Parathyroid adenoma (tissue), 2 donors: Measurements from ENCODE around the gene MIS12.

ENCODE experiments used
- H2AFZ ChIP-seq: fragments of 300-600 bp; sonication (generic); one replicate; pipeline ENCODE4 v1.7.0; 2017; ENCODE audit warnings: antibody characterized with exemption, mild to moderate bottlenecking
- H3K27ac ChIP-seq: fragments of 300-600 bp; sonication (generic); one replicate; pipeline ENCODE4 v1.7.0; 2017
- H3K27me3 ChIP-seq: fragments of 300-600 bp; sonication (generic); one replicate; pipeline ENCODE4 v1.7.0; 2017; ENCODE audit warnings: low read length; ENCODE audit not compliant: control insufficient read depth, insufficient read depth
- H3K36me3 ChIP-seq: fragments of 300-600 bp; sonication (generic); one replicate; pipeline ENCODE4 v1.7.0; 2017; ENCODE audit warnings: low read length; ENCODE audit not compliant: control insufficient read depth, insufficient read depth
- H3K4me1 ChIP-seq: fragments of 300-600 bp; sonication (generic); one replicate; pipeline ENCODE4 v1.7.0; 2017; ENCODE audit warnings: control low read depth
- H3K4me2 ChIP-seq: fragments of 300-600 bp; sonication (generic); one replicate; pipeline ENCODE4 v1.7.0; 2017; ENCODE audit warnings: low read length
- H3K4me3 ChIP-seq: fragments of 300-600 bp; sonication (generic); one replicate; pipeline ENCODE4 v1.7.0; 2017; ENCODE audit warnings: low read depth, low read length
- H3K79me2 ChIP-seq: fragments of 300-600 bp; sonication (generic); one replicate; pipeline ENCODE4 v1.7.0; 2017; ENCODE audit warnings: control low read depth
- H3K9ac ChIP-seq: fragments of 300-600 bp; sonication (generic); one replicate; pipeline ENCODE4 v1.7.0; 2017; ENCODE audit warnings: mild to moderate bottlenecking
- H3K9me3 ChIP-seq: fragments of 300-600 bp; sonication (generic); one replicate; pipeline ENCODE4 v1.7.0; 2017; ENCODE audit warnings: low read length; ENCODE audit not compliant: control insufficient read depth
- TF ChIP-seq, protein P1 (sequence below): fragments of 300-600 bp; sonication (generic); IDR thresholded peaks from one replicate; pipeline ENCODE4 v1.7.0; 2017; ENCODE audit warnings: antibody characterized with exemption, mild to moderate bottlenecking
- donor health status: primary hyperparathyroidism.

The MIS12 gene

DNA sequence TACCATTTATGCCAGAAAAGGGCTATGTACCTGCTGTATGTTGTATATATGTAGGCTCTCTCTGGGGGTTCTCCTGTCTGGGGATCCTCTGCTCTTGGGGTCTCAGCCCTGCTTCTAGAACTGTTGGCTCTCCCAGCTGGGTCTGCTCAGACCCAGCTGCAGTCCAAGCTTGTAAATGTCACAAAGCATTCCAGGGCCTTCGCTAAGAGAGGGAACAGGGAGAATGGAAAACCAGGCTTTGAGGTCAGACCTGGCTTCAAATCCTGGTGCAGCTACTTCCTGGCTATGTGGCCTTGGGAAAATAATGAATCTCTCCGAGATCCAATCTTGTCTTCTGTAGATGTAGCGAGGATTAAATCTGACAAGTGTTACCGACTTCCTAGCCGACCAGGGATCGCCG is 54.0 kb downstream of the MIS12 start:
- TF ChIP-seq, protein P1, sequence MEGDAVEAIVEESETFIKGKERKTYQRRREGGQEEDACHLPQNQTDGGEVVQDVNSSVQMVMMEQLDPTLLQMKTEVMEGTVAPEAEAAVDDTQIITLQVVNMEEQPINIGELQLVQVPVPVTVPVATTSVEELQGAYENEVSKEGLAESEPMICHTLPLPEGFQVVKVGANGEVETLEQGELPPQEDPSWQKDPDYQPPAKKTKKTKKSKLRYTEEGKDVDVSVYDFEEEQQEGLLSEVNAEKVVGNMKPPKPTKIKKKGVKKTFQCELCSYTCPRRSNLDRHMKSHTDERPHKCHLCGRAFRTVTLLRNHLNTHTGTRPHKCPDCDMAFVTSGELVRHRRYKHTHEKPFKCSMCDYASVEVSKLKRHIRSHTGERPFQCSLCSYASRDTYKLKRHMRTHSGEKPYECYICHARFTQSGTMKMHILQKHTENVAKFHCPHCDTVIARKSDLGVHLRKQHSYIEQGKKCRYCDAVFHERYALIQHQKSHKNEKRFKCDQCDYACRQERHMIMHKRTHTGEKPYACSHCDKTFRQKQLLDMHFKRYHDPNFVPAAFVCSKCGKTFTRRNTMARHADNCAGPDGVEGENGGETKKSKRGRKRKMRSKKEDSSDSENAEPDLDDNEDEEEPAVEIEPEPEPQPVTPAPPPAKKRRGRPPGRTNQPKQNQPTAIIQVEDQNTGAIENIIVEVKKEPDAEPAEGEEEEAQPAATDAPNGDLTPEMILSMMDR: no peak
- H3K27me3 ChIP-seq: no peaks in the 10 kb centered on the region
- no peaks in the 10 kb centered on the region for H3K36me3 ChIP-seq
- H3K27ac ChIP-seq: no peak overlapping the region
- no peak overlapping the region for H3K9ac ChIP-seq
- no peak overlapping the region for H3K4me2 ChIP-seq
- no peaks in the 10 kb centered on the region for H3K4me1 ChIP-seq
- no peaks in the 10 kb centered on the region for H3K79me2 ChIP-seq
- no peaks in the 10 kb centered on the region for H3K9me3 ChIP-seq
- no peak overlapping the region for H2AFZ ChIP-seq
- H3K4me3 ChIP-seq: no peak overlapping the region
